Right renal pelvis (tissue), 4 donors: ENCODE results near the gene RANBP9. TPM values are rescaled to one million over a fixed set of nuclear protein-coding genes. Genes with fewer than 3 reads are reported as not detected.
A peak's percentile ranks its signal among the peaks of the same experiment; 100 is the strongest.

Source experiments
- DNase-seq, 4 donors: peaks; one replicate each; pipeline ENCODE4 v3.0.0-alpha.2; 2013; ENCODE audit warnings: low read depth in 4 of 4, low spot score in 3 of 4, missing footprints in 1 of 4
- polyA plus RNA-seq, 4 donors: library from polyadenylated mRNA; unstranded; fragments of 120-200 nt; gene quantifications; one replicate each; pipeline ENCODE4 v1.2.1, GENCODE V29; 2013; ENCODE audit not compliant: insufficient read length in 4 of 4

Gene RANBP9
- polyA plus RNA-seq, 4 donors, result 39.5 to 52.5 (median 49.9) TPM

DNA sequence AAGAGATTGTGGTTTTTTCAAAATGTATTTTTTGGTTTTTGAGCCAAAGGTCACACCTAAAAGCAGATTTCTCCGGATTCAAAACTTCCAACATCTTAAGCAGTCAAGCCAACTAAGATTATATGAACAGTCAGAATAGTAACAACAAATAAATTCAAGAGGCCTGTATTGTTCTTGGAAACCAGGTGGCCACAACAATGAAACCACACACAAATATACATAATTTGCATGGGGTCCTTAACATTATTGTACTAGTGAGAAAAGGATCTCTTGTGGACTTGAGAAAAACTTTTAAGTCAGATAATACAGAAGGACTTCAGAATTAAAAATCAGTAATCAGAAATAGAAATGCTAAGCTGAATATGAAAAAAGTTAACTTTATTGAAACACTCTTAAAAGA is 55.9 kb downstream of the RANBP9 start:
- DNase-seq, result no peak

DNA sequence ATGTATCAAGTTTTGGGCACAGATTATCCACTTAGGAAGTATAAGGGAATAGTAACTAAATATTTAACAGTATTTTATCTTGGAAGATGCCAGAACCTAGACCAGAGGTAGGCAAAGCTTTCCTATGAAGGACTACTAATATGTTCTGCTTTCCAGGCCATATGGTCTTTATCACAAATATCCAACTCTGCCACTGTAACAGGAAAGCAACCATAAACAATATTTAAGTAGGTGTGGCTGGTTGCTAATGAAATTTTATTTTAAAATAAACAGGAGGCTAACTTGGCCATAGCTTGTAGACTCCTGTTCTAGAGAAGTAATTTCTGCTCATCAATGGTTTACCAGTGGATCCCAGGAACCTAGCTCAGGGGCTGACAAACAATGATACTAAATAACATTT is 57.1 kb downstream of the RANBP9 start:
- no peak for DNase-seq

DNA sequence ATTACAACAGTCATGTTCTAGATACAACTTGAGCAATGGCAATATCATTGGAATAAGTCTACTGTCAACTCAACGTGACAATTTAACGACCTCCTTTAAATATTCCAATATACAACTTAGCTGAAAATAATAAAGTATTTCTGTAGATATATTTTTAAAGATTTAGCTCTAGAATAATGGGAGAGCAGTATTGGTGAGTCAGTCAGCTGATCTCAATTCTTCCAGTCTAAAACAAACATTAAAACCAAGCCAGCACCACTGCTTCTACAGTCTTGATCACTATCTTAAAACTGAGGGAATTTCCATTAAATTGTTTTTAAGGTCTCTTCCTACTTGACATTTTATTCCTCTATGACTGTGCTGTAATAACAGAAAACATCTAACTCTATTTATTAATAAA is 58.3 kb downstream of the RANBP9 start:
- no peak for DNase-seq

DNA sequence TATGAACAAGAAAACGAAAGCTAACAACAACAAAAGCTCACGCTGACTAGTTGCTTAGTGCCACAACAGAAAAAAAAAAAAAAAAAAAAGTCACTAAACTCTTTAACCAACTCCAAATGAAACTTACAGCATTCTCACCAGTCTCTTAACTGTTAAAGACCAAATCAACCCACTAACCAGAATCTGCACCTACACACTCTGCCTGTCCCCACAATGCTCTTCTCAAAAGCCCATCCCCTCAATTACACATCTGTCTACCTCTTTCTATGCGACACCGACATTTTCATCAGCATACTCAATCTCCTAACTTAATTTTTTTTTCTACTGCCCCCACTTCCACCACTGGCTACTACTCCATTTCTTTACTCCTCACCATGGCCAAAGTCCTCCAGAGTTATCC is 62.2 kb downstream of the RANBP9 start:
- no peak for DNase-seq

DNA sequence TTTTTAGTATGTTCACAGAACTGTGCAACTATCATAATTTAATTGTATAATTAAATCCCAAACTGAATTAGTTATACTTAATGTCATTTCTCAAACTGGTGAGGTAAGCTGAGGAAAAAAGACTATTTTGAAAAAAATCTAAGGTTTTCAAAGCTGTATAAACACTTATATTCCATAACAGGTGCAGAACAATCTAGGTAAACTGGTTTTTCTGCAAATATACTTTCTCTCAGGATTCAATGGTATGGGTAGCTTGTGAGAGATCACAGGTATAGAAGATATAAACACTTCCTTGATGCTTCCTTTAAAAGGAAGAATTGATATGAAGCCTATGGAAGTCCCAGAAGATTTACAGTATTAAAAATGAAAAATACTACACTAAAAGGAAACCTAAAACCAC is 62.8 kb downstream of the RANBP9 start:
- DNase-seq, result no peak

DNA sequence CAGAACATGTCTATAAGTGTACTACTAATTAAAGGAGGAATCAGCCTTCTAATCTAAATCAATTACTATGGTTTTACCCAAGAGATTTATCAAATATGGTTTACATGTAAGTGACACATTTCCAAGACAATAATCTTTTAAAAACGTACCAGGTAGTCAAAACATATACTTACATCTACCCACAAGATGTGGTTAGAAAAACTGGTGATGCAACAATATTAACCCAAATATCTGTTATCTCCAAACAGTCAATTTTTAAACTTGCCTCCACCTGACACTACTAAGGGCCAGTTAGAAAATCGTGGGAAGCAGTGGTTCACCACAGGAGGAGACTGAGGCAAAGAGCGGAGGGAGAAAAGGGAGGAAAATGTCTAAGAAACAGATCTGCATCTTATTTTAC is 68.5 kb downstream of the RANBP9 start:
- no peak for DNase-seq

DNA sequence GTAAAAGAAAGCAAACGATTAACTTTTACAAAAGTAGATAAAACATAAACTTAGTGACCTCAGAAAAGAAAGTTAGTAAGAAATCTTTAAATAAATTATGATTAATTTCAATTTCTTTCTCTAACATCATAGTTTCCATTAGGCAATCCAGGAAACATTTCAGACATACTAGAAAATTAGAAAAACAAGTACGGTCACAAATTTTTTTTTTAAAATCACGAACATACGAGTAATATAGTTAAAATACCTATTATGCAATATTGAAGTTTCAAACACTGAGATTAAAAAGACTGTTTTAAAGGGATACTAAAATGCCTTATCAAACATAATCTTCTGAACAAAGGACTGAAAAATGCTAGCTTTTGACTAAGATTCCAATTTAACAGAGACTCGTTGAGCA is 70.3 kb downstream of the RANBP9 start:
- no peak for DNase-seq

DNA sequence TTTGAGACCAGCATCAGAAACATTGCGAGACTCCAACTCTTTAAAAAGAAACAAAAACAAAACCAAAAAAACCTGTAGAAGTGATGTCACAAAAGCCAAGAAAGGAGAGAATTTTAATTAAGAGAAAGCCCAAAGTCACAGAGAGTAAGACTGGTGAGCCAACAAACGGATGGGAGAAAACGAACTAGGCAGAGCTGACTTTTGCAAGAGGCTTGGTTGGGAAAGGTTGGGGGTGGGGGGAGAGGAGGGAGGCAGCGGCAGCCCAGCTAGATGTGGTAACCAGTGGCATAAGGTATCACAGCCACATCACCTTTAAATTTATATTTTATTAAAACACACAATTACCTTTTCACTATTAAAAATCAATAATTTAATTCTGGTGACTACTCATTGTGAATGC is 73.0 kb downstream of the RANBP9 start:
- no peak for DNase-seq

DNA sequence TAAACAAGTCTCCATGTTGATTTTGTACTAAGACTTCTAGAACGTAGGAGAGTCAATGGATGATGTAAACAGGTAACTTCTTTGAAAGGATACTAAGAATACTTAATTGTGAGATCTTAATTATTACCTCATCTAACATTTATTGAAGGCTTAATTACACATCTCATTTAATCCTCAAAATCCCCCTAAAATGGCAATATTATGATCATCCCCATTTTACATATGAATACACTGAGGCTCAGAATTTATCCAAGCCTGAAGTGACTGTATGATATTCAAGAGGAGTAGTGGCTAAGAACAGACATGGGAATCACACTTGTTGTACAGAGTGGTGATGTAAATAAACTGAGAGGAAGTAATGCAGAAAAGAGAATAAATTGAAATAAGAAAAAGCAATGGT is 73.6 kb downstream of the RANBP9 start:
- DNase-seq, result no peak

DNA sequence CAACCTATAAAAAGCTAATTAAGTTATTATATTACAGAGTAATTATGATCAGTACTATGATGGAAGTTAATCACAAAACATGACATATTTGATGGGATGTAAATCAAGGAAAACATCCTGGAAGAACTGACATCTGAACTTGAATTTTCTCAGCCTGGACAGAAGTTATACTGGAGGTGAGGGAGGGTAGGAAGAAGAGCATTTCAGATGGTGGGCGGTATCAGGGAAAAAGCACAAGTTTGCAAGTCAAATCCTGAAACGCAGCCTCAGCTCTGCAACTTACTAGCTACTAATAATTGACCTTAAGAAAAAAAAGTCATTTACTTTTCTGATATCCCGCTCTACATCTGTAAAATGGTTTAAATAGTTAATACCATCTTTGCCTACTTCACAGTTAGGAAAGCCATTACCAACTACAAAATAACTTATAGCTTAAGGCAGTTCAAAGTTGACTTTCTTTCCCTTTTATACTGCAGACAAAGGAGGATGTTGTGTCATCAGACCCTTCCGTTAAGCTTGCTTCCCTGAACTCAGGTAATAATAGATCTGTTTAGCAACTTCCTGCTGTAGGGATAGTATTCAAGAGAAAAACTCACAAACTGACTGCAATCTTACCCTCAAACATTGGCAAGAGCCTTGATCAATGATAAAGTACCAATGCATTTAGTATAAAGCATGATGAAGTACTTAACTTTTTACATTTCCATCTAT is 75.5 kb downstream of the RANBP9 start:
- no peak for DNase-seq

DNA sequence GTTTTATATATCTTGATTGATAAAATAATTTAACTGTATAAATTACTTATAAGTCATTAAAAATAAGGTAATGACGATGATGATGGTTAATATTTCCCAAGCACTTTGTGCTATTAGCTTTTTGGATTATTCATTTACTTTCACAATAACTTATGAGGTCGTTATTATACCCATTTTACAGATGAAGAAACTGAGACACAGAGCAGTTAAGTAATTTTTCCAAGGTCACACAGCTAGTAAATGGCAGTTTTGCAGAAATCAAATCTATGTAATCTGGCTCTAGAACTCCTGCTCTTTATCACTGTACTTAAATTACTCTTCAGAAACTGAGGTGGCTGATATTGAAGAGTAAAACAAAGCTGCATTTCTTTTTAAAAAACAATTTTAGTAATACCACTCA is 78.3 kb downstream of the RANBP9 start:
- no peak for DNase-seq

DNA sequence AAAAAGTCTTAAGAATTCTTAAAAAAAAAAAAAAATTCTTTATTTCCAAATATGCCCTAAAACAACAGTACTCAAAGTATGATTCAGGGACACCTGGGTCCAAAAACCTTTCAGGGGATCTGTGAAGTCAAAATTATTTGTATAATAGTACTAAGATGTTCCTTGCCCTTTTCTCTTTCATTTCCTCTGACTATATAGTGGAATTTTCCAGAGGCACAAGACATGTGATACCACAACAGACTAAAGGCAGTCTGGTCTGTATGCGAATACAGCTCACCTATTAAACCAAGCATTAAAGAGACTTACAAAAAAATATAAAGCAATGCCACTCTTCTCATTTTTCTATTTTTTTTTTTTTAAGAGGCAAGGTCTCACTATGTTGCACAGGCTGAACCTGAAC is 81.1 kb downstream of the RANBP9 start:
- no peak for DNase-seq

DNA sequence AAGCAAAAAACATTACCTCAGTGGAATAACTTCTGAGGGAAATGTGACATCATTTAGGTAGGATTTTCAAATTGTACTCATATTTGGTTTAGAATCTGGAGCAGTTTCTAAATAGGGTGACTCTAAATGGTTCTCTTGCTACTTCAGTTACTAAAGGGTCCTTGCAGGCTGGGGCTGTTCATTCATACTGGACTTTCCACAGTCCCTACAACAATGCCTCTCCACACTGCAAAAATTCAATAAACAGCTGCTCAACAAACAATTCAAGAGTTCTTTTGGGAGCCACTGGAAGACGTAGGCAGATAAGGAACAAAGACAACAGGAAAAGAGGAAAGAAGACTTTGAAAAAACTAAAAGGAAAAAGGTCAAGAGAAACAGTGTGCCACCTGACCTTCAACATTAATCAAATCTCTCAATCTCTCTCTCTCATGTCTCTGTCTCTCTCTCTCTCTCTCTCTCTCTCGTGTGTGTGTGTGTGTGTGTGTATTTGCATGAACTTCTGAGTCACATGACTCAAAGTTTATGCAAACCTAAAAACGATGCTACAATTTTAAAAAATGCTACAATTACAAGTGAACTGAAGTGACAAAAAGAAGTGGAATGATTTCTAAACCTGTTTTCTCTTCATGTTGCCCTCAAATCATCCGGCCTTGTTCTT is 82.0 kb downstream of the RANBP9 start:
- no peak for DNase-seq

DNA sequence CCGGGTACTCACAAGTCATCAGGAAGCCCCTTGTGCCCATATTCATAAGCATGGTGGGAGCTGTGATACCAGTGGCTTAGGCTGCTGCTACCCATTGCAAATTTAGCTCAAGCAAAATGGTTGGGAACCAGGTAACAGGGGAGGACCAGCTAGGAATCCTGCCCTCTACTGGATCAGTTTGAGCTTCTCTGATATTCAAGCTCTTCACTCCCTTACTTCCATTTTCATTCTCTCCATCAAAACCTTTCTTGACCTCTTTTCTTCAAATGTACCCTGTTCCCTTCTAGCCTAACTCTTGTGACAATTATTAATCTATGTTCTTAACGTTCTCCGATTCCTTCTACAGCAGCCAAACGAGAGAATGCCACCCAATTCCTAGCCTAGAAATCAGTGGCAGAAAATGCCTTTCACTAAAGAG is 86.8 kb downstream of the RANBP9 start:
- no peak for DNase-seq

DNA sequence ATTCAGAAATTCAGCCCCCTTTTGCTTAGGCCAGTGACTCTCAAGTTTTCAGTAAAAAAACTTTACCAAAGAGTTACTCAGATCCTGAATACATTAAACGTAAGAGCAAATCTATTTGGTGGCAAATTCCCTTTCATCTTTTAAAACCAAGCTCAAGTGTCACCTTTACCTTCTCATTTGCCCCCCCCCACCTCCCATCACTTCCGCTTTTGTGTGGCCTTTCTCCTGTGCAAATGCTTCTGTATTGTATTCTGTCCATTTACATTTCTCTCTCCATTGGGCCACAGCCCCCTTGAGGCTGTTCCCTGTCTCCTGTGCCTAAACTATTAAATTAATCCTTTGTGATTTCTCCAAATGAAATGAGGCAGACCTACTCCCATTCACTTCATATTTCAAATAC is 94.6 kb downstream of the RANBP9 start:
- DNase-seq, result no peak

DNA sequence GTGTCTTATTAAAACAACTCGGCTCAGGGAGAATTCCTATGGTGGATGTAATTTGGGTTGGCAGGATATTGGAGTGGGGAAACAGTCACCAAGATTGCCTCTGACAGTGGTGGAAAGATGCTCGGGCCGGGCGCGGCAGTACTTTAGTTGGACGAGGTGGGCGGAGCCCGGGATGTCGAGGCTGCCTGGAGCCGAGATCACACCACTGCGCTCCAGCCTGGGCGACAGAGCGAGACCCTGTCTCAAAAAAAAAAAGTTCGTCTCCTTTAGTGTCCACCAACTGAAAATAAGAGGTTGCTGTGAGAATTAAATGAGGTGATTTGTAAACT is 95.9 kb downstream of the RANBP9 start:
- DNase-seq, result peak in 2 of 4 donors; percentile 10 to 18

DNA sequence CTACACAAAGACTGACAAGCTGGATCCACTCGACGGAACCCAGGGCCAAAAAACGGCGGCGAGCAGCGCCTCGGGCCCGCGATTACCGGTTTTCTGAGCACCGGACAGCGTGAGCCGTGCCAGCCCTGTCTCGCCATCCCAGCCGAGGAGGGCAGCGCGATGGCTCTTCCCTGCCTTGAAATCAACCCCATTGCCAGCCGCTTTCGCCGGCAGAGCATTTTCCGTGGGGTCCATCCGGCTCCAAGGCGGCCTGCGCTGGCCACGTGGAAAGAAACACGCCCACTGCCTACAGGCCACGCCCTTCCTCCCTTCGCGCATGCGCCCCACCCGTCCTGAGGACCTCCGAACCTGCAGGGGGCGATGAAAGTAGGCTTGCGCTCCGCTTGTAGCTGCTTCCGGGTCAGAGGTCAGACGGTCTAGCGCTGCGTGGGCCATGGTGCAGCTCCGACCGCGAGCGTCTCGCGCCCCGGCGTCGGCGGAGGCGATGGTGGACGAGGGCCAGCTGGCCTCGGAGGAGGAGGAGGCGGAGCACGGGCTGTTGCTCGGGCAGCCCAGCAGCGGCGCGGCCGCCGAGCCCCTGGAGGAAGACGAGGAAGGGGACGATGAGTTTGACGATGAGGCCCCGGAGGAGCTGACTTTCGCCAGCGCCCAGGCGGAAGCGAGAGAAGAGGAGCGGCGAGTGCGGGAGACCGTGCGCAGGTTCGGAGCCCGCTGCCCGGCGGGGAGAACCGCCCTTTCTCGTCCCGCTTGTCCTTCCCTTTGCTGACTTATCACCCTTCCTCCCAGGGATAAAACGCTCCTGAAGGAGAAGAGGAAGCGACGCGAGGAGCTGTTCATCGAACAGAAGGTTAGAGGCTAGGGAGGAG is 96.5 kb downstream of the RANBP9 start, which contains the start of gene NOL7:
Gene NOL7 (plus strand): TSS at position 410 of the 866 bp plus-strand sequence. CDS start 24 bp downstream, at position 434.
- peak; percentile 95 to 100 (median 96) for DNase-seq

DNA sequence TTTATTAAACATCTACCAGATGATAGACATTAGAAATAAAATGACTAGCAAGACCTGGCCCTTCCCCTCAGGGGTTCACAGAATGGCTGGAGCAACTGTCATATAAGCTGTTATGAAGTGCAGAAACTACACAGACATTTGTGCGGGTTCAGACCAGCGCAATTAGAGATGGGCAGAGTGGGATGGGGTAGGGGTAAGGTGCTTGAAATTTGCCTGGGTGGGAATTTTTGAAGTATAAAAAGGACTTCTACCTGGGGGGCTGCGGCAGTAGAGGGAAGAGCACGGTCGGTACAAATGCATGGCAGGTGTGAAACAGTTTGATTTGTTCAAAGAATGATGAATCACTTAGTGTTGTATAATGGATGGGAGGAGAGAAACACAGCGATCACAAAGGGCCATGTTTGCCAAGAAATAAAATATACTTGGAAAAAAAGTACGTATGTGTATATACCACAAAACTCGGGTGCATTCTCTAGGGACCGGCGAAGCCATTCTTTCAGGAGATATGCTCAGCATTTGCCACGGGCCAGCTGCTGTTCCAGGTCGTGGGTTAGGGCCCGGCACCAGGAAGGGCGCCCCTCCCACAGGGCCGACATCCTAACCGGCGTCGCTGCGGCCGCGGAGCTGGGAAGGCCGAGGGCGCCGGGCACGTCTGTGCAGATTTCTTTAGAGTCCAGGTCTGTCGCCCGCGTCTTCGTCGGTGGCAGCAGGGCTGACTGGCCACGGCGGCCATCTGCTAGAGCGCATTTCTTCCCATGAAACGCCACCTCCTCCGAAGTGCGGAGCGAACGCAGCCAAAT is 97.3 kb downstream of the RANBP9 start:
- DNase-seq, result peak in 1 of 4 donors; percentile 10

DNA sequence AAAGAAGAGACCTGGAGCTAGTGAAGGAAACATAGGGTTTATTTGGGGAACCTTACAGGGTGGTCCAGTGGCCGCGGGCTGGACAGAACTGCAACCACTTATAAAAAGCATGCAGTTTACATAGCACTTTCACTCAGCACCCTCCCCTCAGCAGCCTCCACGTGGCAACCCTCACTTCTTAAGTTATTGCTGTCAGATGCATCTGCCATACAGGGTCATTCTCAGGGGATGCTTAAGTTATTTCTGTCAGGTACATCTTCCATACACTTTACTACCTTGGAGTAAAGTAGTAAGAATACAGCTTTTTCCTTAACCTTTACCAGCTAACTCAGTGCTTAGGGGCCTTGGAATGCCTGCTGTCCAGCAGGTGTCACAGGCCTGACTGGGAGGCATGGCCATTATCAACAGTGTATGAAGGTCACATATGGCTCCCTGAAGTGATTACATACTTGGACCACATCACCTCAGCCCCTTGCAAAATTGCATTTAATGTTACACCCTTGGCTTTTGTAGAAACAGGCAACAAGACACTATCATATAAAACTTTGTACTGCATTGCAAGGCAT is 98.5 kb downstream of the RANBP9 start:
- no peak for DNase-seq

DNA sequence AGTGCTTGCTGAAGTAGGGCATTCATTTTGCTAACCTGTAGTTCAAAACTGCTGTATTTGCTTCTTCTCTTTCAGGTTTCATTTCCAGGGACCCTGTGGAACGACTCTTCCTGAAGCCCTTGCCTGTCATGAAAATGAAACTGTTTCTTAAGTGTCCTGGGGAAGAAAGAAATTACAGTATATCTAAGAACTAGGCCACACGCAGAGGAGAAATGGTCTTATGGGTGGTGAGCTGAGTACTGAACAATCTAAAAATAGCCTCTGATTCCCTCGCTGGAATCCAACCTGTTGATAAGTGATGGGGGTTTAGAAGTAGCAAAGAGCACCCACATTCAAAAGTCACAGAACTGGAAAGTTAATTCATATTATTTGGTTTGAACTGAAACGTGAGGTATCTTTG is 99.9 kb downstream of the RANBP9 start:
- DNase-seq, result no peak
